Muscle of leg (tissue), 11 donors: Measurements from ENCODE around the gene PMS1. TPM values are rescaled to one million over a fixed set of nuclear protein-coding genes. Genes with fewer than 3 reads are reported as not detected.
A peak's percentile ranks its signal among the peaks of the same experiment; 100 is the strongest.

Experiments
- DNase-seq: peaks from one replicate; pipeline ENCODE4 v3.0.0; 2013
- H3K27ac ChIP-seq: one replicate; pipeline ENCODE4 v1.5.1; 2013; ENCODE audit warnings: mild to moderate bottlenecking, low read length, control low read depth
- H3K27me3 ChIP-seq: one replicate; pipeline ENCODE4 v1.6.1; 2013; ENCODE audit warnings: low read length; ENCODE audit not compliant: control insufficient read depth, insufficient read depth
- H3K36me3 ChIP-seq: one replicate; pipeline ENCODE4 v1.6.1; 2013; ENCODE audit warnings: low read length; ENCODE audit not compliant: control insufficient read depth, insufficient read depth
- H3K4me1 ChIP-seq: one replicate; pipeline ENCODE4 v1.6.1; 2013; ENCODE audit warnings: low read length; ENCODE audit not compliant: control insufficient read depth, insufficient read depth
- H3K4me3 ChIP-seq: one replicate; pipeline ENCODE4 v1.5.1; 2013; ENCODE audit warnings: low read length, control low read depth
- H3K9me3 ChIP-seq: replicated peaks from 2 replicates; pipeline ENCODE4 v1.6.1; 2013; ENCODE audit warnings: low read depth, low read length; ENCODE audit not compliant: control insufficient read depth
- WGBS: methylation state at CpG from one replicate; pipeline ENCODE4 v1.1.5; 2013; ENCODE audit warnings: missing lambda C conversion rate; ENCODE audit not compliant: insufficient coverage; 5-methylcytosine and 5-hydroxymethylcytosine counted together
- polyA plus RNA-seq, 8 donors: library from polyadenylated mRNA; unstranded; fragments of 120-200 nt; gene quantifications; one replicate each; pipeline versions ENCODE4 v1.2.1 to v1.2.3, GENCODE V29; 2013; ENCODE audit warnings: inconsistent platforms in 1 of 8, low replicate concordance in 1 of 8; ENCODE audit not compliant: insufficient read length in 8 of 8, insufficient read depth in 1 of 8
- total RNA-seq: library from RNA; stranded (reverse); fragments of 120-200 nt; gene quantifications from one replicate; pipeline ENCODE4 v1.2.4, GENCODE V29; 2013

The PMS1 gene
- total and polyA plus RNA-seq, 9 donors = 21.6 to 33.3 (median 25.3) TPM

DNA sequence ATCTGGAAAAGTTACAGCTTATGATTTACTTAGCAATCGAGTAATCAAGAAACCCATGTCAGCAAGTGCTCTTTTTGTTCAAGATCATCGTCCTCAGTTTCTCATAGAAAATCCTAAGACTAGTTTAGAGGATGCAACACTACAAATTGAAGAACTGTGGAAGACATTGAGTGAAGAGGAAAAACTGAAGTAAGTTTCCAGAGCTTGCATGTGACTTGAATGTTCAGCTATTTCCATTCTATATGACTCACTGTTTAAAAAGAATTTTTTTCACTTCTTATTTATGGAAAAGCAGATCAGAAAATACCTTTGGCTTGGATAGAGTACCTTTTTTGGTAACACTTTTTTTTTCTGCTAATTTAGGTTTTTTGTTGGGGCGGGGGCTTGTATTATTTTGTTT is 70.7 kb downstream of the PMS1 start:
- WGBS = no CpG with 5 or more reads among the region's 3 CpGs
- peaks cover 6% of the 10 kb centered on the region for H3K36me3 ChIP-seq
- H3K27ac ChIP-seq = no peak overlapping the region

DNA sequence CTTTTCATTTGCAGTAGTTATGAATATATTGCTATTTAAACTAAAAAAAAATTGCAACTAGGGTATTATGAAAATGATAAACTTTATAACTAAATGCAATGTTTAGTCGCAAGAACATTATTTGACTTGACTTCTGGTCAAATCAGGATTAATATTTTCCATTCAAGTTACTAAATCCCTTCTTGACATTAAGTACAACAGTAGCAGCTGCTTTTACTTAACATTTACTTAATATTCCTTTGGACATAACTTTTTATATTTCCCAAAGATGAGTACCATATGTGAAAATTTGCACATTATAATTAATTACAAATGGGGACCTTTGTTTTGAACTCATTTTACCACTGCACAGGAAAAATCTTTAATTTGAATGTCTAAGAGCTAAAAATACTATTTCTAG is 74.0 kb downstream of the PMS1 start:
- H3K4me1 ChIP-seq = no peaks in the 10 kb centered on the region

More for the DNA sequence above, 70.7 kb downstream of the PMS1 start:
- no peaks in the 10 kb centered on the region for H3K4me1 ChIP-seq
- H3K4me3 ChIP-seq = no peak overlapping the region
- DNase-seq = peak; percentile 86
- H3K9me3 ChIP-seq = no peaks in the 10 kb centered on the region
- no peaks in the 10 kb centered on the region for H3K27me3 ChIP-seq

DNA sequence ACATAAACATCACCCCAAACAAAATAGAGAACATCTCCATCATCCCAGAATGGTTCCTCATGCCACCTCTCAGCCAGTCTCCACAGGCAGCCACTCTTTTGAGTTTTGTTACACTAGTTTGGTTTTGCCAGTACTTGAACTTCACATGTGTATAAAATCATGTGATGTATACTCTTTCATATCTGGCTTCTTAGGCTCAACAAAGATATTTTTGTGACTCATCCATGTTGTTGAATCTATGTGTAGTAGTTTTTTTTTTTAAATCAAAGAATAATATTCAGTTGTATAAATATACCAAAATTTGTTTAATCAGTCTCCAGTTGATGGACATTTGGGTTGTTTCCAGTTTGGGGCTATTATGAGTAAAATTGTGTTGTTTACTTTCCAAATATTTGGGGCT is 75.9 kb downstream of the PMS1 start:
- no peak overlapping the region for H3K4me3 ChIP-seq
- no peaks in the 10 kb centered on the region for H3K27me3 ChIP-seq
- no peaks in the 10 kb centered on the region for H3K4me1 ChIP-seq
- H3K27ac ChIP-seq = no peak overlapping the region
- peaks cover 4% of the 10 kb centered on the region for H3K9me3 ChIP-seq
- DNase-seq = no peak
- peaks cover 6% of the 10 kb centered on the region for H3K36me3 ChIP-seq

More for the DNA sequence above, 74.0 kb downstream of the PMS1 start:
- DNase-seq = peak; percentile 54
- no peak overlapping the region for H3K4me3 ChIP-seq
- no peak overlapping the region for H3K27ac ChIP-seq
- WGBS = no CpG with 5 or more reads among the region's 1 CpG
- peaks cover 6% of the 10 kb centered on the region for H3K36me3 ChIP-seq
- no peaks in the 10 kb centered on the region for H3K27me3 ChIP-seq
- H3K9me3 ChIP-seq = peaks cover 4% of the 10 kb centered on the region

DNA sequence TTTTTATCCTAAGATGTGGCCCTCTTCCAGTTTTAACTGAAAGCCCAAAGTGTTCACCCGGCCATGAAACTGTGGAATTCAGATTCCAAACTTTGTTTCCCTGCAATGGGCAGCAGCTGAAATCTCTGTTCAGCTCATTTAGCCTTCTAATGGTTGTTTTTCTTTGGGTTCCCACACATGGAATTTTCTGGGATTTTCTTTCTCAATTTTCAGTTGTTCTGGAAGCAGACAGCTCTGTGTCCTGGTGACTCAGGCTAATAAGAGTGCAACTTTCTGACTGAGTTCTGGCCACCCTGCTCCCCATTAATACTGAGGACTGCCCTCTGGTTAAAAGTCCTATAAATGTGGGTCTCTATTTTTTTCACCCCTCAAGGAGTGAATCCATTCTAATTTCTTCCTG is 78.5 kb downstream of the PMS1 start:
- peaks cover 6% of the 10 kb centered on the region for H3K36me3 ChIP-seq
- H3K4me3 ChIP-seq = no peak overlapping the region
- no peaks in the 10 kb centered on the region for H3K4me1 ChIP-seq
- 86% methylated on average over 1 of the region's 1 CpG for whole genome bisulfite sequencing
- no peaks in the 10 kb centered on the region for H3K27me3 ChIP-seq
- H3K27ac ChIP-seq = no peak overlapping the region
- DNase-seq = no peak
- peaks cover 4% of the 10 kb centered on the region for H3K9me3 ChIP-seq

DNA sequence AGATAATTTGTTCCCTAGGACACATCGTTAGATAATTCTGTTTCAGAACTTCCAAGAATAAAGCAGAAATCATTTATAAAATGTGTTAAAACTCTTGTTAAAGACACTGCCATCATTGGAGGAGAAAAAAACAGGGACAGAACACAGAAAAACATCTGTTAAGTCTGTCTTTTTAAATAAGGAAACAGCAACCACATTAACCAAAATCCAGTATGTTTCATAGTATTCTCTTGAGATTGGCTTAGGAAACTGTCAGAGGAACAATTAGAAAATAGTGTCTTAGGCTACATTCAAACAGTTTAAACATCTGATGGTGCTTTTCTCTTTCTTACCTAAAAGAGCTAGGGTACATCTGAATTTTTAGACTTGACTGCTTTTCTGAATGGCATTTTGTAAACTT is 81.6 kb downstream of the PMS1 start:
- no peaks in the 10 kb centered on the region for H3K4me1 ChIP-seq
- peaks cover 4% of the 10 kb centered on the region for H3K9me3 ChIP-seq
- peaks cover 6% of the 10 kb centered on the region for H3K36me3 ChIP-seq
- WGBS = no CpG with 5 or more reads among the region's 1 CpG
- no peak for DNase-seq
- no peak overlapping the region for H3K4me3 ChIP-seq
- no peaks in the 10 kb centered on the region for H3K27me3 ChIP-seq
- no peak overlapping the region for H3K27ac ChIP-seq

DNA sequence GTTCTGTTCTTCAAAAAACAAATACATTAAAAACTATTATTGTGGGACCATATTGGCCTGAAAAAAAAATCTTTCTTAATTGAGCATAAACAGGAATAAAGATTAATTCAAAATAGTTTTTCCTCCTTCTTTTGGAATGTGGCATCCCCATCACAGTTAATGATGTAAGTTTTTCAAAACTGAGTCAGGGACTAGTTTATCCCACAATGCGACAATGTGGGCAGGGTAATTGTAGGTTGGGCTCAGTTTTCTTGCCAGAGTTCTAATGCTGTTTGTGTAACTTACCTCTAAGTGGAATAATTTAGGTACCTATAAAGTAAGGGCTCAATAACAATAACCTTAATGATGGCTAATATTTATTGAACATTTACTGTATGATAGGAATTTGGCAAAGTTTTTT is 82.0 kb downstream of the PMS1 start:
- H3K36me3 ChIP-seq = peaks cover 6% of the 10 kb centered on the region
- no peak overlapping the region for H3K27ac ChIP-seq
- no CpG with 5 or more reads among the region's 1 CpG for WGBS
- peaks cover 4% of the 10 kb centered on the region for H3K9me3 ChIP-seq
- no peak overlapping the region for H3K4me3 ChIP-seq
- DNase-seq = no peak
- H3K27me3 ChIP-seq = no peaks in the 10 kb centered on the region
- no peaks in the 10 kb centered on the region for H3K4me1 ChIP-seq

DNA sequence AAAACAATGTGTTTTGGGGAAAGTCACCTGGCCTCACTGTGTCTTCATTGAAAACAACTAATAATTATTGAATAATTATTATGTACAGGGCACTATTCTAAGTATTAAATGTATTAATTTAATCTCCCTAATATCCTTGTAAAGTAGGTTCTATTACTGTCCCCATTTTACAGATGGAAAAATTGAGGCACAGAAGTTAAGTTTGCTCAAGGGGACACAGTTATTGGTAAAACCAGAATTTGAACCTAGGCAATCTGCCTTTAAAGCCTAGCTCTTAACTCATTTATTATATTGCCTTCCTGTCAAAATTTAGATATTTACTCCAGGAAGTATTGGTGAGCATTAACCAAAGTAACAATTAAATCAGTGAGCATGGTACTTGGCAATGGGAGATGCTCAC is 84.6 kb downstream of the PMS1 start:
- H3K4me3 ChIP-seq = no peak overlapping the region
- no peaks in the 10 kb centered on the region for H3K4me1 ChIP-seq
- no peaks in the 10 kb centered on the region for H3K27me3 ChIP-seq
- H3K36me3 ChIP-seq = peaks cover 9% of the 10 kb centered on the region
- H3K9me3 ChIP-seq = no peaks in the 10 kb centered on the region
- no peak for DNase-seq
- H3K27ac ChIP-seq = no peak overlapping the region

DNA sequence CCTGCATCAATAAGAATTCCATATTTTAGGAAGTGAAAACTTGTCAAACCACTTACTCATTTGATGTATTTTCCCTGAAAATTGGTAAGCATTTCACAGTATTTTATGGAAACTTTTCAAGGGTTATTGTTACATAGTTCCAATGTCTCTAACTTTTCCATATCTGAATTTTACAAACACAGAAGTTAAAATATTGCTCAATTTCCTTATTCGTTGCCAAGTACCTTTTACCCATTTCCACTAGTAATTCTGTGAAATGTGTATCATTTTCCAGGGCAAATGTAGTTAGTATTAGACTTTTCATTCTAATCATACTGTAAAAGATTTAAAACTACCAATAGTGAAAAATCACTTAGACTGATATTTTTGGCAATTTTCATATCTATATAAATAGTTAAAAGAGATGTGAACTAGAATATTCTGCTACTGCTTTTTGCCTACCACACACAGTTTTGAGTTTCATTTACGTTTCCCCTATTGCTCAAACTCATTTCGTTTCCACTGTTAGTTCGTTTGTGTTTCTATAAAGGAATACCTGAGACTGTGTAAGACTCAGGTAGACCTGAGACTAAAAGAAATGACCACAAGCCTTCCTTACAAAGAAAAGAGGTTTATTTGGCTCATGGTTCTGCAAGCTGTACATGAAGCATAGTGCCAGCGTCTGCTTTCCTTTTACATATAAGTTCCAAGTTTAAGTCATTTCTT is 86.3 kb downstream of the PMS1 start:
- Histone ChIP-seq H3K36me3 (peaks cover 13% of the 10 kb centered on the region), H3K4me1 (no peaks in the 10 kb centered on the region), H3K27ac (no peak overlapping the region), H3K4me3 (no peak overlapping the region), H3K9me3 (no peaks in the 10 kb centered on the region), H3K27me3 (no peaks in the 10 kb centered on the region)
- WGBS = no CpG with 5 or more reads among the region's 5 CpGs
- DNase-seq = peak; percentile 76

DNA sequence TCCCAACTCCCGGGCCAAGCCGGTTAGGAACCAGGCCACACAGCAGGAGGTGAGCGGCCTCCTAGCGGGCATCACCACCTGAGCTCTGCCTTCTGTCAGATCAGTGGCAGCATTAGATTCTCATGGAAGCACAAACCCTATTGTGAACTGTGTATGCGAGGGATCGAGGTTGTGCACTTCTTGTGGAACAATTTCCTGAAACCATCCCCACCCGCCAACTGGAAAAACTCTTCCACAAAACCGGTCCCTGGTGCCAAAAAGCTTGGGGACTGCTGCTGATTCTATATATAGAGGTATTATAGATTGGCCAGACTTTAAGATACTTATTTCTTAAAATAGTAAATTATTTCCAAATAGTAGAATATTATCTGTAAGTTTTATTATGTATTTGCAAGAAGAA is 89.4 kb downstream of the PMS1 start:
- H3K27me3 ChIP-seq = no peaks in the 10 kb centered on the region
- H3K4me3 ChIP-seq = no peak overlapping the region
- H3K36me3 ChIP-seq = peaks cover 7% of the 10 kb centered on the region
- H3K9me3 ChIP-seq = no peaks in the 10 kb centered on the region
- WGBS = 75% methylated on average over 4 of the region's 8 CpGs
- peak; percentile 71 for DNase-seq
- peak overlapping the region; percentile 22 for H3K27ac ChIP-seq
- H3K4me1 ChIP-seq = no peaks in the 10 kb centered on the region

DNA sequence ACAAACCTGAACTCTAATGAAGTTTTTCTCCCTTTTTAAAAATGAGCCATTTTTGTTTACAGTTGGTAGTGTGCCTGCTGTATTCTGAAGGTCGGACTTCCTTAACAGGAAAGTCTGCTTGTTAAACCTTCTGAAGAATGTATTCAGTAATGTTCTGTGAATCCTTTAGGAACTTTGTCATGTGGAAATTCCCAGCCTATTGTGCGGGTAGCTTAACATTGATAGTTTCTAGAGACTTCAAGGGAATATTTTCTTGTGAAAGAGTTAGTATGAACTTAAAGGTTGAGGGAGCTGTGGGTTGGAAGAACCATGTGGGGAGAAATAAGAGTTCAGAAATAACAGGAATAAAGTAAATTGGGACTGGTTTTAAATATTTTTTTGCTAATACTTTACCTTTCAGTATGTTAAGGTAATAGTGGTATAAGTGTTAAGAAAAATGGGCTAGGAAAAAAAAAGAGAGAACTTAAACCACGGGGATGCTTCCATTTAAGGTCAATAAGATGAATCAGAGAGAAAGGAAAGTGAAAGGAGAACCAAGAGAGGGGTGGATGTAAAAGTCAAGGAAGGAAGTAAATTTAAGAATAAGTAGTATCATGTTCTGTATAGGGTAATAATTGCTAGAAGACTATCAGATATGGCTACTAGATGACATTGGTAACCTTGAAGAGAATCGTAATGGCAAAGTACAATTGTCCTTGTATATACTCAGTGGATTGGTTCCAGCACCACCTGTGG is 90.5 kb downstream of the PMS1 start:
- no peak for DNase-seq
- Histone ChIP-seq H3K4me1 (no peaks in the 10 kb centered on the region), H3K9me3 (no peaks in the 10 kb centered on the region), H3K4me3 (no peak overlapping the region), H3K36me3 (peaks cover 7% of the 10 kb centered on the region), H3K27me3 (no peaks in the 10 kb centered on the region), H3K27ac (no peak overlapping the region)
- WGBS = 87% methylated on average over 3 of the region's 4 CpGs
